PC-3 (cell line): ENCODE measurements around the gene AGXT. TPM values are rescaled to one million over a fixed set of nuclear protein-coding genes. Genes with fewer than 3 reads are reported as not detected.

Experiments
- ATAC-seq: fragments of 200-7000 bp; cut with Tn5 transposase; 2 replicates; pipeline ENCODE4 v1.9.1; 2020; ENCODE audit warnings: mild to moderate bottlenecking, moderate library complexity
- BruUV-seq: library from RNA; stranded (reverse); fragments of 400-500 nt; replicated peaks from 2 replicates; lab custom pipeline; 2021; lab: Mats Ljungman, UMichigan
- CTCF ChIA-PET: fragments of 300-600 bp; sonication (Branson Sonifier 250); formaldehyde crosslinking; loops from one replicate; lab custom pipeline; 2022; ENCODE audit warnings: antibody characterized with exemption; lab: Charles Lee
- POLR2A ChIA-PET: fragments of 300-600 bp; sonication (Branson Sonifier 250); formaldehyde crosslinking; loops from one replicate; lab custom pipeline; 2022; ENCODE audit warnings: antibody characterized with exemption; ENCODE audit not compliant: unreplicated experiment; lab: Charles Lee
- DNase-seq: peaks from one replicate; pipeline ENCODE4 v3.0.0-alpha.2; 2015
- H2AFZ ChIP-seq: fragments of 300-600 bp; sonication (generic); 2 replicates; pipeline ENCODE4 v1.6.0; 2016; ENCODE audit warnings: antibody characterized with exemption, low read length
- H3F3A ChIP-seq: fragments of 300-600 bp; sonication (generic); one replicate; pipeline ENCODE4 v1.6.0; 2017; ENCODE audit warnings: antibody characterized with exemption, low read length, control low read depth, mild to moderate bottlenecking; ENCODE audit not compliant: unreplicated experiment
- H3K27ac ChIP-seq: fragments of 300-600 bp; sonication (generic); 2 replicates; pipeline ENCODE4 v1.5.1; 2016; ENCODE audit warnings: mild to moderate bottlenecking, low read length
- H3K27me3 ChIP-seq: fragments of 300-600 bp; sonication (generic); 2 replicates; pipeline ENCODE4 v1.6.1; 2016; ENCODE audit warnings: low read length, mixed read lengths
- H3K36me3 ChIP-seq: fragments of 300-600 bp; sonication (generic); 2 replicates; pipeline ENCODE4 v1.6.1; 2016; ENCODE audit warnings: low read depth, mixed run types, low read length, mixed read lengths
- H3K4me1 ChIP-seq: fragments of 300-600 bp; sonication (generic); 2 replicates; pipeline ENCODE4 v1.5.1; 2016; ENCODE audit warnings: low read length; ENCODE audit not compliant: insufficient read depth
- H3K4me2 ChIP-seq: fragments of 300-600 bp; sonication (generic); 2 replicates; pipeline ENCODE4 v1.6.0; 2016; ENCODE audit warnings: low read length
- H3K4me3 ChIP-seq: fragments of 300-600 bp; sonication (generic); 2 replicates; pipeline ENCODE4 v1.5.1; 2016; ENCODE audit warnings: mild to moderate bottlenecking, low read length, mixed read lengths
- H3K79me2 ChIP-seq: fragments of 300-600 bp; sonication (generic); 2 replicates; pipeline ENCODE4 v1.6.1; 2017; ENCODE audit warnings: low read length, mixed read lengths
- H3K9ac ChIP-seq: fragments of 300-600 bp; sonication (generic); 2 replicates; pipeline ENCODE4 v1.6.0; 2016; ENCODE audit warnings: mild to moderate bottlenecking, low read length
- H3K9me2 ChIP-seq: fragments of 300-600 bp; sonication (generic); replicated peaks from 2 replicates; pipeline ENCODE4 v1.6.1; 2016; ENCODE audit warnings: mixed run types, low read length, mixed read lengths
- H3K9me3 ChIP-seq: fragments of 300-600 bp; sonication (generic); 2 replicates; pipeline ENCODE4 v1.6.1; 2016; ENCODE audit warnings: low read length, mixed read lengths
- H4K20me1 ChIP-seq: fragments of 300-600 bp; sonication (generic); 2 replicates; pipeline ENCODE4 v1.6.1; 2016; ENCODE audit warnings: low read length, mixed read lengths
- EZH2 ChIP-seq: fragments of 300-600 bp; sonication (generic); IDR thresholded peaks from one replicate; pipeline ENCODE4 v1.6.1; 2017; ENCODE audit warnings: antibody characterized with exemption, mild to moderate bottlenecking, low read length; ENCODE audit not compliant: unreplicated experiment
- EZH2phosphoT487 ChIP-seq: fragments of 300-600 bp; sonication (generic); IDR thresholded peaks from 2 replicates; pipeline ENCODE4 v1.6.1; 2018; ENCODE audit warnings: mild to moderate bottlenecking, antibody characterized with exemption, low read length, borderline replicate concordance
- intact Hi-C: fragments of 100-400 bp; cut with micrococcal nuclease; formaldehyde crosslinking; loops from 2 replicates; pipeline ENCODE4 v1.9.0; 2023
- total RNA-seq: library from RNA; depleted of rRNA; stranded (reverse); fragments of >200 nt; gene quantifications from 2 replicates; pipeline ENCODE4 v1.2.3, GENCODE V29; 2014
- TF ChIP-seq, protein P1 (sequence below): fragments of 300-600 bp; sonication (generic); conservative IDR thresholded peaks from 2 replicates; pipeline ENCODE4 v1.5.1; 2017; ENCODE audit warnings: antibody characterized with exemption, low read depth, mild to moderate bottlenecking, low read length

AGXT gene
- total RNA-seq, 1 experiment from 2014 or later = not detected

GRCh38 chr2:240890691-240891090 is 22.1 kb downstream of the AGXT start:
- H3K27ac ChIP-seq = no peak overlapping the region
- no peak for ATAC-seq

DNA sequence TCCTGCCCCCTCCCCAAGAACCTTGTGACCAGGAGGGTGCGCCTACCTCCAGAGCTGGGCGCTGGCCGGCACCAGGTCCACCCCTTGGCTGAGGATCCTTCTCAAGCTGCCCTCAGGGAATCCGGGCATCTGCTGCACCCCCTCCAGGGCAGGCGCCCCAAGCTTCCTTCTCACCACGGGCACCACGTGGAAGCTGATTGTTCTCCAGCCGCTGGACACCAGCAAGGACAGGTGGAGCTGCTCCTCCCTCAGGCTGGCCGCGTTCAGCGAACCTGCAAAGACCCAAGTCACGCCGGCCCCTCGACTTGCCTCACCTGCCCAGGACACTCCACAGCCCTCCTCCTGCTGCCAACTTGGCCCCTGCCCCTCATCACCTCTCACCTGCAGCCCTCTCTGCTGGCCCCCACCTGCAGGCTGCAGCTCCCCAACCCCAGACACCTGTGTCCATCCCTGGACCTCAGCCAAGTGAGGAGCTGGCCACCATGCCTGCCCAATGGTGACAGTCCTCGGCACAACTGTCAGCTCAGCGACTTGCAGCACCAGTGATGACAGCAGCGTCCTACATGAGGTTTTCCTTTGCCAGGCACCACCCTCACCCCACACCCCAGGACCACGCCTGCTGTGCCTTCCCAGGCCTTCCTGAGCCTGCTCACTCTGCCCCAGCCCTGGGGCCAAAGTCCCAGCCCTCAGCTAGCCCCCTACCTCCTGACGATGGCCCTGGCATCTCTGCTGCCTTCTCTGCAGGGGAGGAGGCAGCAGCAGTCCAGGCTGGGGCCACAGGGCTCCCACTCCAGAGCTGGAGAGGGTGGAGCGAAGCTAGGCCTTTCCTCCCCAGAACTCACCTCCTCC is 23.1 kb downstream of the AGXT start:
- intact Hi-C loops = no loop called here
- Histone ChIP-seq H3K79me2 (no peaks in the 10 kb centered on the region), H4K20me1 (no peaks in the 10 kb centered on the region), H3K9me2 (no peaks in the 10 kb centered on the region), H3K27me3 (no peaks in the 10 kb centered on the region), H2AFZ (no peak overlapping the region), H3K27ac (no peak overlapping the region), H3K9ac (no peak overlapping the region), H3K4me2 (no peak overlapping the region), H3K4me1 (peaks cover 15% of the 10 kb centered on the region), H3K9me3 (no peaks in the 10 kb centered on the region), H3F3A (no peaks in the 10 kb centered on the region), H3K4me3 (no peak overlapping the region), H3K36me3 (no peaks in the 10 kb centered on the region)
- DNase-seq (no peak), ATAC-seq (no peak)
- BruUV-seq = no TSS peak
- TF ChIP-seq EZH2 (no peak), EZH2phosphoT487 (no peak)
- TF ChIP-seq, protein P1, sequence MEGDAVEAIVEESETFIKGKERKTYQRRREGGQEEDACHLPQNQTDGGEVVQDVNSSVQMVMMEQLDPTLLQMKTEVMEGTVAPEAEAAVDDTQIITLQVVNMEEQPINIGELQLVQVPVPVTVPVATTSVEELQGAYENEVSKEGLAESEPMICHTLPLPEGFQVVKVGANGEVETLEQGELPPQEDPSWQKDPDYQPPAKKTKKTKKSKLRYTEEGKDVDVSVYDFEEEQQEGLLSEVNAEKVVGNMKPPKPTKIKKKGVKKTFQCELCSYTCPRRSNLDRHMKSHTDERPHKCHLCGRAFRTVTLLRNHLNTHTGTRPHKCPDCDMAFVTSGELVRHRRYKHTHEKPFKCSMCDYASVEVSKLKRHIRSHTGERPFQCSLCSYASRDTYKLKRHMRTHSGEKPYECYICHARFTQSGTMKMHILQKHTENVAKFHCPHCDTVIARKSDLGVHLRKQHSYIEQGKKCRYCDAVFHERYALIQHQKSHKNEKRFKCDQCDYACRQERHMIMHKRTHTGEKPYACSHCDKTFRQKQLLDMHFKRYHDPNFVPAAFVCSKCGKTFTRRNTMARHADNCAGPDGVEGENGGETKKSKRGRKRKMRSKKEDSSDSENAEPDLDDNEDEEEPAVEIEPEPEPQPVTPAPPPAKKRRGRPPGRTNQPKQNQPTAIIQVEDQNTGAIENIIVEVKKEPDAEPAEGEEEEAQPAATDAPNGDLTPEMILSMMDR = no peak
- POLR2A ChIA-PET = interaction anchor here (0.6 kb wide), 1 partner anchor 30 kb away, joined by 10 read pairs; no protein-coding TSS in a partner anchor
- CTCF ChIA-PET = interaction anchor here (1.2 kb wide), 1 partner anchor 51 kb away, joined by 3 read pairs; no protein-coding TSS in a partner anchor

More at GRCh38 chr2:240890691-240891090, 22.1 kb downstream of the AGXT start:
- Histone ChIP-seq H3K4me1 (peaks cover 7% of the 10 kb centered on the region), H3F3A (no peaks in the 10 kb centered on the region), H3K4me3 (no peak overlapping the region), H2AFZ (no peak overlapping the region), H3K9me2 (no peaks in the 10 kb centered on the region), H3K4me2 (no peak overlapping the region), H3K9me3 (no peaks in the 10 kb centered on the region), H4K20me1 (no peaks in the 10 kb centered on the region), H3K9ac (no peak overlapping the region), H3K27me3 (no peaks in the 10 kb centered on the region), H3K36me3 (no peaks in the 10 kb centered on the region), H3K79me2 (no peaks in the 10 kb centered on the region)
- no TSS peak for BruUV-seq
- CTCF ChIA-PET = no interaction called here
- intact Hi-C loops = no loop called here
- POLR2A ChIA-PET = no interaction called here
- no peak for TF ChIP-seq EZH2phosphoT487
- TF ChIP-seq, protein P1 = no peak
- no peak for TF ChIP-seq EZH2
- no peak for DNase-seq

GRCh38 chr2:240892356-240892755 is 23.7 kb downstream of the AGXT start:
- Histone ChIP-seq H2AFZ (no peak overlapping the region), H3K27ac (no peak overlapping the region), H3K79me2 (no peaks in the 10 kb centered on the region), H3K4me3 (no peak overlapping the region), H3K9me2 (no peaks in the 10 kb centered on the region), H3K36me3 (no peaks in the 10 kb centered on the region), H3K27me3 (no peaks in the 10 kb centered on the region), H3K4me2 (no peak overlapping the region), H4K20me1 (no peaks in the 10 kb centered on the region), H3F3A (no peaks in the 10 kb centered on the region), H3K4me1 (peaks cover 15% of the 10 kb centered on the region), H3K9ac (no peak overlapping the region), H3K9me3 (no peaks in the 10 kb centered on the region)
- ChIA-PET POLR2A (interaction anchor here (0.6 kb wide), 1 partner anchor 29 kb away, joined by 10 read pairs; no protein-coding TSS in a partner anchor), CTCF (no interaction called here)
- DNase-seq (no peak), ATAC-seq (no peak)
- BruUV-seq = no TSS peak
- TF ChIP-seq, protein P1 = no peak
- no peak for TF ChIP-seq EZH2phosphoT487
- TF ChIP-seq EZH2 = no peak
- intact Hi-C loops = no loop called here
